Cardiac muscle cell (in vitro differentiated cells and primary cell): Measurements from ENCODE around the gene C12orf54. TPM values are rescaled to one million over a fixed set of nuclear protein-coding genes. Genes with fewer than 3 reads are reported as not detected.
"Not testable (repeated sequence)": the region's sequence is repeated elsewhere in the genome, so short reads cannot be mapped to it uniquely, and the experiment has no call there.

Source experiments
- DNase-seq, 2 donors: peaks; one replicate each; pipeline versions ENCODE4 v3.0.0 to v3.0.0-alpha.2; 2010 to 2017; ENCODE audit warnings: low read depth in 1 of 2, low spot score in 1 of 2
- H3K27ac ChIP-seq: fragments of 200-600 bp; sonication (generic); 2 replicates; pipeline ENCODE4 v1.5.1; 2016
- H3K27me3 ChIP-seq: fragments of 200-600 bp; sonication (generic); 2 replicates; pipeline ENCODE4 v1.6.0; 2016; ENCODE audit warnings: control low read depth
- H3K36me3 ChIP-seq: fragments of 200-600 bp; sonication (generic); 2 replicates; pipeline ENCODE4 v1.5.1; 2016; ENCODE audit warnings: control low read depth
- H3K4me1 ChIP-seq: fragments of 200-600 bp; sonication (generic); 2 replicates; pipeline ENCODE4 v1.8.1; 2017; ENCODE audit warnings: low read depth, mild to moderate bottlenecking, mixed run types
- H3K4me3 ChIP-seq: fragments of 200-600 bp; sonication (generic); 2 replicates; pipeline ENCODE4 v1.5.1; 2016; ENCODE audit warnings: mild to moderate bottlenecking
- H3K9me3 ChIP-seq: fragments of 200-600 bp; sonication (generic); 2 replicates; pipeline ENCODE4 v1.5.1; 2017; ENCODE audit warnings: low read depth, mild to moderate bottlenecking, control low read depth
- polyA plus RNA-seq: library from polyadenylated mRNA; unstranded; fragments of >200 nt; fragmentation: Nextera tagmentation; extraction: Ambion mirVana; gene quantifications from 2 replicates; pipeline ENCODE4 v1.2.1, GENCODE V29; 2016
- total RNA-seq: library from RNA; depleted of rRNA; stranded (reverse); fragments of >200 nt; gene quantifications from 2 replicates; pipeline ENCODE4 v1.2.3, GENCODE V29; 2016
- TF ChIP-seq, protein P1 (sequence below): IDR thresholded peaks from 2 replicates; pipeline ENCODE4 v1.5.1; 2012; ENCODE audit warnings: low read depth, mild to moderate bottlenecking, low read length

The C12orf54 gene
- total and polyA plus RNA-seq, 2 experiments from 2014 or later, result not detected

DNA sequence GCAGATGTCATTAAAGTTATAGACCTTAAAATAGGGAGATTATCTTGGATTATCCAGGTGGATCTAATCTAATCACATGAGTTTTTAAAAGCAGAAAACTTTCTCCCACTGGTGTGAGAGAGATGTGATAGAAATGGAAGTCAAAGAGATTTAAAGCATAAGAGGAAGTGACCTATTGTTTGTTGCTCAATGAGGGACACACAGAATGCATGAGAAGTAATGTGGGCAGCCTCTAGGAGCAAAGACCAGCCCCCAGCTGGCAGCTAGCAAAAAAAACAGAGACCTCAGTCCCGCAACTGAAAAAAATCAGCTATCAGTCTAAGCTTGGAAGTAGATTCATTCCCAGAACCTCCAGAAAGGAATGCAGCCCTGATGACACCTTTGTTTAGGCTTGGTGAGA lies 34.5 kb upstream of the C12orf54 start:
- H3K27me3 ChIP-seq, result no peaks in the 10 kb centered on the region
- no peaks in the 10 kb centered on the region for H3K9me3 ChIP-seq
- H3K4me3 ChIP-seq, result no peak overlapping the region
- DNase-seq, result no peak
- no peaks in the 10 kb centered on the region for H3K36me3 ChIP-seq
- TF ChIP-seq, protein P1, sequence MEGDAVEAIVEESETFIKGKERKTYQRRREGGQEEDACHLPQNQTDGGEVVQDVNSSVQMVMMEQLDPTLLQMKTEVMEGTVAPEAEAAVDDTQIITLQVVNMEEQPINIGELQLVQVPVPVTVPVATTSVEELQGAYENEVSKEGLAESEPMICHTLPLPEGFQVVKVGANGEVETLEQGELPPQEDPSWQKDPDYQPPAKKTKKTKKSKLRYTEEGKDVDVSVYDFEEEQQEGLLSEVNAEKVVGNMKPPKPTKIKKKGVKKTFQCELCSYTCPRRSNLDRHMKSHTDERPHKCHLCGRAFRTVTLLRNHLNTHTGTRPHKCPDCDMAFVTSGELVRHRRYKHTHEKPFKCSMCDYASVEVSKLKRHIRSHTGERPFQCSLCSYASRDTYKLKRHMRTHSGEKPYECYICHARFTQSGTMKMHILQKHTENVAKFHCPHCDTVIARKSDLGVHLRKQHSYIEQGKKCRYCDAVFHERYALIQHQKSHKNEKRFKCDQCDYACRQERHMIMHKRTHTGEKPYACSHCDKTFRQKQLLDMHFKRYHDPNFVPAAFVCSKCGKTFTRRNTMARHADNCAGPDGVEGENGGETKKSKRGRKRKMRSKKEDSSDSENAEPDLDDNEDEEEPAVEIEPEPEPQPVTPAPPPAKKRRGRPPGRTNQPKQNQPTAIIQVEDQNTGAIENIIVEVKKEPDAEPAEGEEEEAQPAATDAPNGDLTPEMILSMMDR, result no peak
- no peaks in the 10 kb centered on the region for H3K4me1 ChIP-seq
- no peak overlapping the region for H3K27ac ChIP-seq

DNA sequence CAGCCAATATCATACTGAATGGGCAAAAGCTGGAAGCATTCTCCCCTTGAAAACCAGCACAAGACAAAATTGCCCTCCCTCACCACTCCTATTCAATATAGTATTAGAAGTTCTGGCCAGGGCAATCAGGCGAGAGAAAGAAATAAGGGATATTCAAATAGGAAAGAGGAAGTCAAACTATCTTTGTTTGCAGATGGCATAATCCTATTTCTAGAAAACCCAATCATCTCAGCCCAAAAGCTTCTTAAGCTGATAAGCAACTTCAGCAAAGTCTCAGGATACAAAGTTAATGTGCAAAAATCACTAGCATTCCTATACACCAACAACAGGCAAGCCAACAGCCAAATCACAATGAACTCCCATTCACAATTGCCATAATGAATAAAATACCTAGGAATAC lies 30.9 kb upstream of the C12orf54 start:
- Histone ChIP-seq H3K9me3 (no peaks in the 10 kb centered on the region), H3K27ac (no peak overlapping the region), H3K36me3 (no peaks in the 10 kb centered on the region), H3K4me1 (no peaks in the 10 kb centered on the region), H3K4me3 (no peak overlapping the region), H3K27me3 (no peaks in the 10 kb centered on the region)
- DNase-seq, result no peak
- TF ChIP-seq, protein P1, result no peak

DNA sequence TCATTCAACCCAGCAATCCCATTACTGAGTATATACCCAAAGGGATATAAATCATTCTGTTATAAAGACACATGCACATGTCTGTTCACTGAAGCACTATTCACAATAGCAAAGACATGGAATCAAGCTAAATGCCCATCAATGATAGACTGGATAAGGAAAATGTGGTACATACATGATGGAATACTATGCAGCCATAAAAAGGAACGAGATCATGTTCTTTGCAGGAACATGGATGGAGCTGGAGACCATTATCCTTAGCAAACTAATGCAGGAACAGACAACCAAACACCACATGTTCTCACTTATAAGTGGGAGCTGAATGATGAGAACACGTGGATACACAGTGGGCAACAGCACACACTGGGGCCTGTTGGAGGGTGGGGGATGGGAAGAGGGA lies 29.3 kb upstream of the C12orf54 start:
- not testable (repeated sequence) for H3K36me3 ChIP-seq, H3K9me3 ChIP-seq, H3K4me3 ChIP-seq, H3K27ac ChIP-seq, H3K4me1 ChIP-seq, DNase-seq, H3K27me3 ChIP-seq

DNA sequence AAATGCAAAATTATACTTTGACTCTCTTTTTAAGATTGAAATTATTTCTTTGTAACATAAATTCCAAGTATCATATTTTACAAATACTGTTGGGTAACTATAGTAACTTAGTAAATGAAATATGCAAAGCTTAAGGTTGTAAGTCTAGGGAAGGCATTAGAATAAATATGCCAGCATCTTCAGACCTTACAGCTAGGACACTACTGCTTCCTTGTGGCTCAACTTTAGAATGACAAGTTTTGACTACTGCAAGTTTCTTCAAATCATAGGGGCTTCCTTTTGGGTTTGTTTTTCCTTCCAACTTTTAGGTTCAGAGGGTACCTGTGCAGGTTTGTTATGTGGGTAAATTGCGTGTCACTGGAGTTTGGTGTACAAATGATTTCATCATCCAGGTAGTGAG lies 27.6 kb upstream of the C12orf54 start:
- Histone ChIP-seq H3K4me3 (no peak overlapping the region), H3K36me3 (no peaks in the 10 kb centered on the region), H3K4me1 (no peaks in the 10 kb centered on the region), H3K27me3 (no peaks in the 10 kb centered on the region), H3K9me3 (no peaks in the 10 kb centered on the region), H3K27ac (no peak overlapping the region)
- peak in 1 of 2 donors; percentile 71 for DNase-seq
- TF ChIP-seq, protein P1, result peak; percentile 58

DNA sequence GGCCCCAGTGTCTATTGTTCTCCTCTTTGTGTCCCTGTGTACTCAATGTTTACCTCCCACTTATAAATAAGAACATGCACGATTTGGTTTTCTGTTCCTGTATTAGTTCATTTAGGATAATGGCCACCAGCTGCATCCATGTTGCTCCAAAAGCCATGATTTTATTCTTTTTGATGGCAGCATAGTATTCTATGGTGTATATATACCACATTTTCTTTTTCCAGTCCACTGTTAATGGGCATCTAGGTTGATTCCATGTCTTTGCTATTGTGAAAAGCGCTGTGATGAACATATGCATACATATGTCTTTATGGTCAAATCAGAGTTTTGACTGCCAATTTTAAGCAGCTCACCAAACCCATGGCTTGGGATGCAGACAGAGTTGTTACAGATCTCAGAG lies 27.2 kb upstream of the C12orf54 start:
- H3K36me3 ChIP-seq, result no peaks in the 10 kb centered on the region
- H3K4me3 ChIP-seq, result no peak overlapping the region
- DNase-seq, result no peak
- TF ChIP-seq, protein P1, result no peak
- H3K27ac ChIP-seq, result no peak overlapping the region
- H3K4me1 ChIP-seq, result no peaks in the 10 kb centered on the region
- H3K9me3 ChIP-seq, result no peaks in the 10 kb centered on the region
- H3K27me3 ChIP-seq, result no peaks in the 10 kb centered on the region

DNA sequence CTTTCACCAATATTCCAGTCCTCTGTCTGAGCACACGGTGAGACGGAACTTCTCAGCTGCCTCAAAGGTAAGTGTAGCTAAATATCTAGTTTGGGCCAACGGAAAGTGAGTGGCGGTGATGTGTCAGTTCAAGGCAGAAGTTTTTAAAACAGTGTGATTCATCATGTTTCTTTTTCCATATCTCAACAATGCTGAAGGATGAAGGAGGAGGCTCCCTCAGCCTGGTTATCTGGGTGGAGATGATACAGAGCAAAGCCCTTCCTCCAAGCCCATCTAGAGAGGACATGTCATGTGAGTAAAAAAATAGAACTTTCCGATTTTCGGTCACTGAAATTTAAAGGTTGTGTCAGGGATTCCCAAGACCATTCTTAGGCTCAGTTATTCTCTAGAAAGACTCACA lies 23.0 kb upstream of the C12orf54 start:
- Histone ChIP-seq H3K36me3 (no peaks in the 10 kb centered on the region), H3K9me3 (no peaks in the 10 kb centered on the region), H3K4me1 (no peaks in the 10 kb centered on the region), H3K27ac (no peak overlapping the region), H3K27me3 (no peaks in the 10 kb centered on the region), H3K4me3 (no peak overlapping the region)
- DNase-seq, result no peak
- TF ChIP-seq, protein P1, result no peak

DNA sequence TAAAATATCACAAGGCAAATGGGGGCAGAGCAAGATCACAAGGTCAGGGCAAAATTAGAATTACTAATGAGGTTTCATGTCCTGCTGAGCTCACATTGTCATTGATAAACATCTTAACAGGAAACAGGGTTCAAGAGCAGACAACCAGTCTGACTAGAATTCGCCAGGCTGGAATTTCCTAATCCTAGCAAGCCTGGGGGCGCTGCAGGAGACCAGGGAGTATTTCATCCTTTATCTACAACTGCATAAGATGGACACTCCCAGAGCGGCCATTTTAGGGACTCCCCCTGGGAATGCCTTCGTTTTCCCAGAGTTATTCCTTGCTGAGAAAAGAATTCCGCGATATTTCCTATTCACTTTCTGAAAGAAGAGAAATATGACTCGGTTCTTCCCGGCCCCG lies 13.3 kb upstream of the C12orf54 start:
- H3K4me3 ChIP-seq, H3K9me3 ChIP-seq, H3K36me3 ChIP-seq, H3K27ac ChIP-seq, H3K27me3 ChIP-seq, H3K4me1 ChIP-seq, DNase-seq: not testable (repeated sequence)
